ENCODE data around the gene PTPN23.

DNA sequence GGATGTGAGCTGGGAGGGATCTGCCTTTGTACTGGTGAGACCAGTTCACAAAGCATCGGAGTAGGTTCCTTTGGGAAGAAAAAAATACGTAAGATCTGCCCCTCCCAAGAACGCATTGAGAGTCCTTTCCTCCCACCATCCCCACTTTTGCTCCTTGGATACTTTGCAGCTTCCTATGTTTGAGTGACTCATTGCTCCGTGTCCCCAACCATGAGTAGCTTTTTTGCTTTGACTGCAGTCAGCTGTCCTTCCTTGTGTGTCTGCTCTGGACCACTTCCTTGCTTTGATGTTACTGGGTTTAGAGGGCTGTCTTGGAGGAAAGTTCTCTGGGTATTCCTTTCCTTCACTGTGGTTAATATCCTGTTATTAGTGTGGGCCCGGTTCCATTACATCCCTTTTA is 43.2 kb upstream of the PTPN23 start:
- TF ChIP-seq BACH2 (CRISPR knock-in tag; IDR thresholded peaks at IDR 0.05; ENCODE audit: borderline replicate concordance) (no peak), PPARA (CRISPR knock-in tag; IDR thresholded peaks at IDR 0.05; ENCODE audit: borderline replicate concordance) (no peak), ISL1 (CRISPR knock-in tag; IDR thresholded peaks at IDR 0.05) (no peak), RARB (CRISPR knock-in tag; IDR thresholded peaks at IDR 0.05) (no peak)
